WTC11 (cell line): ENCODE measurements around the gene TCEANC. TPM values are rescaled to one million over a fixed set of nuclear protein-coding genes. Genes with fewer than 3 reads are reported as not detected.

Experiments used
- ATAC-seq: fragments of 200-7000 bp; cut with Tn5 transposase; 2 replicates; pipeline ENCODE4 v1.10.0; 2021; ENCODE audit warnings: mild to moderate bottlenecking, moderate library complexity
- CTCF ChIA-PET: fragments of 300-600 bp; sonication (Branson Sonifier 250); formaldehyde crosslinking; loops from one replicate; lab custom pipeline; 2021; ENCODE audit warnings: antibody characterized with exemption; lab: Charles Lee
- POLR2A ChIA-PET: fragments of 350-600 bp; sonication (Branson Sonifier 250); formaldehyde crosslinking; loops from one replicate; lab custom pipeline; 2021; ENCODE audit warnings: antibody characterized with exemption; lab: Charles Lee
- DNase-seq: peaks from one replicate; pipeline ENCODE4 v3.0.0; 2021; ENCODE audit warnings: low spot score
- H3K27ac Mint-ChIP-seq: 2 replicates; pipeline ENCODE4 v1.8.0; 2021; ENCODE audit warnings: mixed read lengths
- H3K27me3 Mint-ChIP-seq: 2 replicates; pipeline ENCODE4 v1.8.0; 2021; ENCODE audit warnings: low read depth, mild to moderate bottlenecking, moderate library complexity, mixed read lengths
- H3K36me3 Mint-ChIP-seq: 2 replicates; pipeline ENCODE4 v1.8.0; 2021; ENCODE audit warnings: mixed read lengths
- H3K4me1 Mint-ChIP-seq: 2 replicates; pipeline ENCODE4 v1.8.0; 2022; ENCODE audit warnings: mixed read lengths
- H3K4me3 Mint-ChIP-seq: 2 replicates; pipeline ENCODE4 v1.8.0; 2021; ENCODE audit warnings: mild to moderate bottlenecking, moderate library complexity, mixed read lengths
- H3K9me3 Mint-ChIP-seq: 2 replicates; pipeline ENCODE4 v1.8.0; 2021; ENCODE audit warnings: mixed read lengths
- E2F4 ChIP-seq: sonication (generic); formaldehyde crosslinking; IDR thresholded peaks from 2 replicates; pipeline ENCODE4 v1.8.1; 2022; ENCODE audit warnings: low read depth, mild to moderate bottlenecking, moderate library complexity, missing genetic modification reagents, borderline replicate concordance
- ESRRA ChIP-seq: sonication (generic); formaldehyde crosslinking; IDR thresholded peaks from 2 replicates; pipeline ENCODE4 v1.8.1; 2022; ENCODE audit warnings: mild to moderate bottlenecking, missing genetic modification reagents, borderline replicate concordance
- GABPB1 ChIP-seq: sonication (generic); formaldehyde crosslinking; IDR thresholded peaks from 2 replicates; pipeline ENCODE4 v1.8.1; 2023; ENCODE audit warnings: mild to moderate bottlenecking, missing genetic modification reagents
- GTF2I ChIP-seq: fragments of 250-450 bp; sonication (Bioruptor Pico); conservative IDR thresholded peaks from 2 replicates; pipeline ENCODE4 v1.4.0; 2021; ENCODE audit warnings: mild to moderate bottlenecking
- HMGA2 ChIP-seq: fragments of 250-450 bp; sonication (Bioruptor Pico); IDR thresholded peaks from 2 replicates; pipeline ENCODE4 v1.4.0; 2021; ENCODE audit warnings: mild to moderate bottlenecking, moderate library complexity
- KAT7 ChIP-seq: sonication (generic); formaldehyde crosslinking; IDR thresholded peaks from 2 replicates; pipeline ENCODE4 v1.8.1; 2023; ENCODE audit warnings: missing genetic modification reagents, mild to moderate bottlenecking, borderline replicate concordance
- MAX ChIP-seq: sonication (generic); formaldehyde crosslinking; IDR thresholded peaks from 2 replicates; pipeline ENCODE4 v1.8.0; 2022; ENCODE audit warnings: mild to moderate bottlenecking, missing genetic modification reagents
- NFATC4 ChIP-seq: fragments of 250-450 bp; sonication (Bioruptor Pico); IDR thresholded peaks from 2 replicates; pipeline ENCODE4 v1.9.0; 2021; ENCODE audit warnings: mild to moderate bottlenecking
- NFYB ChIP-seq: sonication (generic); formaldehyde crosslinking; conservative IDR thresholded peaks from 2 replicates; pipeline ENCODE4 v1.8.0; 2022; ENCODE audit warnings: low read depth, missing genetic modification reagents
- NR2C2 ChIP-seq: sonication (generic); formaldehyde crosslinking; IDR thresholded peaks from 2 replicates; pipeline ENCODE4 v1.8.0; 2022; ENCODE audit warnings: mild to moderate bottlenecking, missing genetic modification reagents
- OVOL2 ChIP-seq: fragments of 250-450 bp; sonication (Bioruptor Pico); IDR thresholded peaks from 2 replicates; pipeline ENCODE4 v1.9.0; 2021; ENCODE audit warnings: mild to moderate bottlenecking, borderline replicate concordance
- PREB ChIP-seq: sonication (generic); formaldehyde crosslinking; IDR thresholded peaks from 2 replicates; pipeline ENCODE4 v1.8.1; 2022; ENCODE audit warnings: mild to moderate bottlenecking, missing genetic modification reagents, moderate library complexity, borderline replicate concordance
- RORB ChIP-seq: fragments of 250-450 bp; sonication (Bioruptor Pico); IDR thresholded peaks from 2 replicates; pipeline ENCODE4 v1.9.0; 2021; ENCODE audit warnings: mild to moderate bottlenecking
- TEAD1 ChIP-seq: sonication (generic); formaldehyde crosslinking; IDR thresholded peaks from 2 replicates; pipeline ENCODE4 v1.8.0; 2022; ENCODE audit warnings: mild to moderate bottlenecking, missing genetic modification reagents
- TP53 ChIP-seq: sonication (generic); formaldehyde crosslinking; IDR thresholded peaks from 2 replicates; pipeline ENCODE4 v1.8.1; 2023; ENCODE audit warnings: mild to moderate bottlenecking, missing genetic modification reagents
- ZNF263 ChIP-seq: sonication (generic); formaldehyde crosslinking; IDR thresholded peaks from 2 replicates; pipeline ENCODE4 v1.8.1; 2022; ENCODE audit warnings: low read depth, mild to moderate bottlenecking, moderate library complexity, missing genetic modification reagents
- ZNF423 ChIP-seq: fragments of 250-450 bp; sonication (Bioruptor Pico); IDR thresholded peaks from 2 replicates; pipeline ENCODE4 v2.1.2; 2022; ENCODE audit warnings: mild to moderate bottlenecking, moderate library complexity
- ZNF532 ChIP-seq: fragments of 250-450 bp; sonication (Bioruptor Pico); IDR thresholded peaks from 2 replicates; pipeline ENCODE4 v1.9.0; 2021; ENCODE audit warnings: mild to moderate bottlenecking, borderline replicate concordance
- total RNA-seq: library from RNA; stranded (reverse); gene quantifications from 3 replicates; pipeline ENCODE4 v1.2.3, GENCODE V29; 2021
- TF ChIP-seq, protein P1 (sequence below): fragments of 250-450 bp; sonication (Bioruptor Pico); IDR thresholded peaks from 2 replicates; pipeline ENCODE4 v1.8.0; 2021; ENCODE audit warnings: mild to moderate bottlenecking

The TCEANC gene
- total RNA-seq, 1 experiment from 2014 or later, result 2.0 TPM

DNA sequence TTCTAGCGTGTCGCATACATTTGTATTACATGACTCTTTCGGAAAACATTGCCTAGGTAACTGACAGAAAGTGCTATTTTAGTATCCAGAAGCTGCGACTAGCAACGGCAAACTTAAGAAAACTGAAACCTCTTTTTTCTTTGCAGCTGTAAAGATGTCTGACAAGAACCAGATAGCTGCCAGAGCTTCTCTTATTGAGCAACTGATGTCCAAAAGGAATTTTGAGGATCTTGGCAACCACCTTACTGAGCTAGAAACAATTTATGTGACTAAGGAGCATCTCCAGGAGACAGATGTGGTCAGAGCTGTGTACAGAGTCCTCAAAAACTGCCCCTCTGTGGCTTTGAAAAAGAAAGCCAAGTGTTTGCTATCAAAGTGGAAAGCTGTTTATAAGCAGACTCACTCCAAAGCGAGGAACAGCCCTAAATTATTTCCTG lies 9.4 kb downstream of the TCEANC start:
- Mint-ChIP-seq H3K4me3 (no peak overlapping the region), H3K27me3 (no peaks in the 10 kb centered on the region), H3K27ac (no peak overlapping the region), H3K36me3 (peaks cover 15% of the 10 kb centered on the region), H3K9me3 (no peaks in the 10 kb centered on the region), H3K4me1 (peaks cover 6% of the 10 kb centered on the region)
- TF ChIP-seq MAX (CRISPR knock-in tag), result no peak
- no peak for TF ChIP-seq ZNF532 (CRISPR knock-in tag)
- no peak for TF ChIP-seq E2F4 (CRISPR knock-in tag)
- no peak for TF ChIP-seq GTF2I (CRISPR knock-in tag)
- TF ChIP-seq NFATC4 (CRISPR knock-in tag), result no peak
- TF ChIP-seq PREB, result no peak
- TF ChIP-seq GABPB1 (CRISPR knock-in tag), result no peak
- TF ChIP-seq HMGA2 (CRISPR knock-in tag), result no peak
- TF ChIP-seq ESRRA, result no peak
- TF ChIP-seq TP53 (CRISPR knock-in tag), result no peak
- ChIA-PET POLR2A (no interaction called here), CTCF (interaction anchor here (1.4 kb wide), 1 partner anchor 88 kb away, joined by 4 read pairs; no protein-coding TSS in a partner anchor)
- ATAC-seq, result no peak
- DNase-seq, result no peak

DNA sequence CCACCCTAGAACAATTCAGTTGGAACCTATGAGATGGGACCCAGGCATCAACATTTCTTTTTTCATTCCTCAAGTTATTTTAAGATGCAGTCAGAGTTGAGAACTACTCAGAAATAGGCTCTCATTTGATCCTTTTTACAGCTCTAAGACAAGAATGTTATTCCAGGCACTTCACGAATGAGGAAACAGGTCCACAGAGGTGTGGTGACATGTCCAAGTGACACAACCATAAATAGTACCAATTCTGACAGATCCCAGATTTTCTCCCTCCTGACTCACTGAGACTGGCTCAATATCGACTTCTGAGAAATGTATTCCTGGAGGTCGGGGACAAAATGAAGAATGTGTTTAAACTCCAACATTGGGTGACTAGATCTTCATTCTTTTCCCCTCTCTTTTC lies 11.1 kb downstream of the TCEANC start:
- H3K27me3 Mint-ChIP-seq, result no peaks in the 10 kb centered on the region
- DNase-seq (no peak), ATAC-seq (no peak)
- no peak overlapping the region for H3K27ac Mint-ChIP-seq
- TF ChIP-seq OVOL2 (CRISPR knock-in tag) (no peak), KAT7 (no peak), ZNF423 (no peak), HMGA2 (CRISPR knock-in tag) (no peak), TEAD1 (CRISPR knock-in tag) (no peak), NR2C2 (CRISPR knock-in tag) (no peak), PREB (no peak), NFYB (no peak), RORB (CRISPR knock-in tag) (no peak), ZNF263 (CRISPR knock-in tag) (no peak), NFATC4 (CRISPR knock-in tag) (no peak)
- TF ChIP-seq, protein P1, sequence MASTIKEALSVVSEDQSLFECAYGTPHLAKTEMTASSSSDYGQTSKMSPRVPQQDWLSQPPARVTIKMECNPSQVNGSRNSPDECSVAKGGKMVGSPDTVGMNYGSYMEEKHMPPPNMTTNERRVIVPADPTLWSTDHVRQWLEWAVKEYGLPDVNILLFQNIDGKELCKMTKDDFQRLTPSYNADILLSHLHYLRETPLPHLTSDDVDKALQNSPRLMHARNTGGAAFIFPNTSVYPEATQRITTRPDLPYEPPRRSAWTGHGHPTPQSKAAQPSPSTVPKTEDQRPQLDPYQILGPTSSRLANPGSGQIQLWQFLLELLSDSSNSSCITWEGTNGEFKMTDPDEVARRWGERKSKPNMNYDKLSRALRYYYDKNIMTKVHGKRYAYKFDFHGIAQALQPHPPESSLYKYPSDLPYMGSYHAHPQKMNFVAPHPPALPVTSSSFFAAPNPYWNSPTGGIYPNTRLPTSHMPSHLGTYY (CRISPR knock-in tag), result no peak
- H3K4me1 Mint-ChIP-seq, result peaks cover 3% of the 10 kb centered on the region
- H3K9me3 Mint-ChIP-seq, result no peaks in the 10 kb centered on the region
- H3K4me3 Mint-ChIP-seq, result no peak overlapping the region
- ChIA-PET POLR2A (no interaction called here), CTCF (no interaction called here)
- H3K36me3 Mint-ChIP-seq, result peaks cover 15% of the 10 kb centered on the region
